ENCODE results near the gene SAMD14.
A peak's percentile ranks its signal among the peaks of the same experiment; 100 is the strongest.

Gene SAMD14

GRCh38 chr17:50110591-50111349, 19.2 kb downstream of the SAMD14 start:
- FAIRE-seq = no peak

- FAIRE-seq = no peak
These were observed 20.2 kb downstream of the SAMD14 start for GRCh38 chr17:50109785-50110184.

- no peak for FAIRE-seq
These were observed 20.8 kb downstream of the SAMD14 start for GRCh38 chr17:50109207-50109606.

GRCh38 chr17:50108556-50108955, 21.4 kb downstream of the SAMD14 start:
- FAIRE-seq = no peak

GRCh38 chr17:50107790-50108414, 22.1 kb downstream of the SAMD14 start:
- FAIRE-seq = no peak

GRCh38 chr17:50106393-50107131, 23.4 kb downstream of the SAMD14 start:
- no peak for FAIRE-seq

GRCh38 chr17:50105811-50106210, 24.1 kb downstream of the SAMD14 start:
- FAIRE-seq = no peak

- FAIRE-seq = no peak
These were observed 26.0 kb downstream of the SAMD14 start for GRCh38 chr17:50103941-50104340.

GRCh38 chr17:50103252-50103651, 26.7 kb downstream of the SAMD14 start:
- no peak for FAIRE-seq

GRCh38 chr17:50102164-50102991, 27.6 kb downstream of the SAMD14 start:
- no peak for FAIRE-seq

GRCh38 chr17:50101346-50102163, 28.4 kb downstream of the SAMD14 start:
- no peak for FAIRE-seq

- FAIRE-seq = no peak
These were observed 29.0 kb downstream of the SAMD14 start for GRCh38 chr17:50100921-50101345.

- FAIRE-seq = no peak
These were observed 29.5 kb downstream of the SAMD14 start for GRCh38 chr17:50100480-50100883.

GRCh38 chr17:50099003-50099402, 31.0 kb downstream of the SAMD14 start:
- FAIRE-seq = no peak

- no peak for FAIRE-seq
These were observed 31.4 kb downstream of the SAMD14 start for GRCh38 chr17:50098583-50098982.

- no peak for FAIRE-seq
These were observed 32.0 kb downstream of the SAMD14 start for GRCh38 chr17:50097926-50098325.

GRCh38 chr17:50097455-50097854, 32.5 kb downstream of the SAMD14 start:
- no peak for FAIRE-seq

GRCh38 chr17:50096758-50097157, 33.2 kb downstream of the SAMD14 start:
- FAIRE-seq = no peak

GRCh38 chr17:50096092-50096491, 33.9 kb downstream of the SAMD14 start:
- FAIRE-seq = no peak

- no peak for FAIRE-seq
These were observed 34.3 kb downstream of the SAMD14 start for GRCh38 chr17:50095626-50096037.

- FAIRE-seq = peak; percentile 95
These were observed 35.0 kb downstream of the SAMD14 start, which contains the start of gene PDK2 for GRCh38 chr17:50094753-50095619. TSS of gene PDK2 (plus strand) at chr17:50095351. CDS start at chr17:50095436, 85 bp downstream.

Data from G401.6 (cell line).